Skeletal muscle tissue (tissue), 4 donors: ENCODE measurements around the gene MPRIP. TPM values are rescaled to one million over a fixed set of nuclear protein-coding genes. Genes with fewer than 3 reads are reported as not detected.

ENCODE experiments used
- H3K27ac ChIP-seq: one replicate; pipeline ENCODE4 v1.7.0; 2013; ENCODE audit warnings: mild to moderate bottlenecking, low read depth, low read length, inconsistent platforms
- H3K27me3 ChIP-seq, 3 donors: one replicate each; pipeline ENCODE4 v1.7.0; 2013; ENCODE audit warnings: low read length in 3 of 3; ENCODE audit not compliant: control insufficient read depth in 3 of 3, insufficient read depth in 3 of 3
- H3K36me3 ChIP-seq, 3 donors: one replicate each; pipeline ENCODE4 v1.7.0; 2013; ENCODE audit warnings: low read length in 3 of 3; ENCODE audit not compliant: control insufficient read depth in 3 of 3, insufficient read depth in 3 of 3
- H3K4me1 ChIP-seq, 3 donors: one replicate each; pipeline ENCODE4 v1.7.0; 2013; ENCODE audit warnings: low read length in 3 of 3, mild to moderate bottlenecking in 3 of 3; ENCODE audit not compliant: control insufficient read depth in 3 of 3, insufficient read depth in 3 of 3
- H3K4me3 ChIP-seq, 3 donors: one replicate each; pipeline ENCODE4 v1.7.0; 2013; ENCODE audit warnings: low read length in 3 of 3
- H3K9ac ChIP-seq, 3 donors: one replicate each; pipeline ENCODE4 v1.7.0; 2013; ENCODE audit warnings: low read length in 3 of 3, mild to moderate bottlenecking in 3 of 3, moderate library complexity in 2 of 3, low read depth in 1 of 3
- H3K9me3 ChIP-seq, 3 donors: one replicate each; pipeline ENCODE4 v1.7.0; 2013; ENCODE audit warnings: low read length in 3 of 3; ENCODE audit not compliant: control insufficient read depth in 3 of 3
- total RNA-seq: library from RNA; depleted of rRNA; stranded (reverse); fragments of >200 nt; gene quantifications from one replicate; pipeline ENCODE4 v1.2.3, GENCODE V29; 2014
- donor health status: Osteomylitis.

The MPRIP gene
- total RNA-seq, 1 donor from 2014 or later: 79.3 TPM

DNA sequence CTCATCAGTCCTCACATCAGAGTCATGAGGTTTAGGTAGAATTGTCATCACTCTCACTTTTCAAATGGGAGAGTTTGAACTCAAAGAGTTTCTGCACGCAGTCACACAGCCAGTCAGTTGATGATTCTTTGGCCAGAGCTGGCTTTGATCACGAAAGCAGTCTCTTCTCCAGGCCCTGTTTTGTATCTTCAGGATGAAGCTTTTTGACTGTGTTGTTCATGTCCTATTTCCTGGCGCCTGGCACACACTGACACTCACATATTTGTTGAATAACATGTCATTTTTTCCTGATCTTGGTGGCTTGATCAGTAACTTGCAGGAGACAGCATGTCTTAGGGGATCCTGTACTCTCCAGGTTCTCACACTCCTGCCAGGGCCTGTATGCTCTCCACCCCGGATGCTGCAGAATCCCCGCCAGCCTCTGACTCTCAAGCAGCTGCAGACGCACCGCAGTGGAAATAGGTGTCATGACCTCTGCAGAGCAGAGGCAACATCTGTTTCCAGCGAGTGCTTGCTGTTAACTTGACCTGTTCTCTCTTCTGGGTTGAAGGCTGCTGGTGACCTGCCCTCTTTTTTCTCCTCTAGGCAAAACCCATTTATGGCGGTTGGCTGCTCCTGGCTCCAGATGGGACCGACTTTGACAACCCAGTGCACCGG, 33.0 kb downstream of the MPRIP start:
- no peaks in the 10 kb centered on the region for H3K9me3 ChIP-seq
- H3K36me3 ChIP-seq: peaks cover 11 to 29% (median 11%) of the 10 kb centered on the region in 3 donors
- H3K9ac ChIP-seq: peak overlapping the region in 1 of 3 donors; percentile 18
- peaks cover 73 to 96% (median 90%) of the 10 kb centered on the region in 3 donors for H3K4me1 ChIP-seq
- no peaks in the 10 kb centered on the region for H3K27me3 ChIP-seq
- H3K4me3 ChIP-seq: no peak overlapping the region
- H3K27ac ChIP-seq: peak overlapping the region; percentile 23

DNA sequence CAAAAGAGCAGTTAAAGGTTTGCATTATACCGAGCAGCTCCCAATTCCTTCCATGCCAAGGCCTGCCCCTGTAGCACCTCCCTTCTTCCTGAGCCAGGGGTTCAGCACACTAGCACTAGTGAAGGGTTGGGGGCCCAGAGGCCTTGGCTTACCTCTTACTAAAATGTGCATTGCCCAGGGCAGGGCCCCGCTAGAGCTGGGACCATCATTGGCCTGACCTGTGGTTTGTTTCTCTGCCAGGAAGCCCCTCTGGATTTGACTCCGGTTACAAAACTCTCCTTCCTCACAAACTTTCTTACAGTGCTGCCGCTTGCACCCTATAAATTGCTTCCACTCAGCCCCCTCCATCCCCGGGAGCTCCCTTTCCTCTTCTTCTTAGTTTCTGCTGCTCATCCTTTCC, 33.8 kb downstream of the MPRIP start:
- no peaks in the 10 kb centered on the region for H3K9me3 ChIP-seq
- peaks cover 76 to 98% (median 94%) of the 10 kb centered on the region in 3 donors for H3K4me1 ChIP-seq
- peak overlapping the region; percentile 23 for H3K27ac ChIP-seq
- H3K4me3 ChIP-seq: no peak overlapping the region
- H3K27me3 ChIP-seq: no peaks in the 10 kb centered on the region
- no peak overlapping the region for H3K9ac ChIP-seq
- H3K36me3 ChIP-seq: peaks cover 11 to 29% (median 11%) of the 10 kb centered on the region in 3 donors

DNA sequence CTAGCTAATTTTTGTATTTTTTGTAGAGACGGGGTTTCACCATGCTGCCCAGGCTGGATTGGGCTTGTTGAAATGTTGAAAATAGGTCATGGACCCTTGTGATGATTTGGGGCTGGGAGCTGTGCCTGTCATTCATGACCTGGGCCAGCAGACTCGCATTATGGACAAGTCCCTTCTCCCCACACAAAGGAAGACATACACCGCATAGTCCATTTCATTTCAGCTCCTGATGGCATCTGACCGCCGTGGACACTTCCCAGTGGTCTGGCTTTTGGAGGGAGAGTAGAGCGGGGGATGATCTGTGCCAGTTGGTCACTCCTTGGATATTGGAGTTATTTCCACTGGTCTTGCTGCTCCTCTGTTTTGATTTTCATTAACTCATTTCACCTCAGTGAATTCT, 34.8 kb downstream of the MPRIP start:
- H3K9ac ChIP-seq: no peak overlapping the region
- no peaks in the 10 kb centered on the region for H3K9me3 ChIP-seq
- no peaks in the 10 kb centered on the region for H3K27me3 ChIP-seq
- peaks cover 11 to 25% (median 11%) of the 10 kb centered on the region in 3 donors for H3K36me3 ChIP-seq
- H3K4me1 ChIP-seq: peaks cover 69 to 94% (median 93%) of the 10 kb centered on the region in 3 donors
- H3K4me3 ChIP-seq: no peak overlapping the region
- H3K27ac ChIP-seq: no peak overlapping the region

DNA sequence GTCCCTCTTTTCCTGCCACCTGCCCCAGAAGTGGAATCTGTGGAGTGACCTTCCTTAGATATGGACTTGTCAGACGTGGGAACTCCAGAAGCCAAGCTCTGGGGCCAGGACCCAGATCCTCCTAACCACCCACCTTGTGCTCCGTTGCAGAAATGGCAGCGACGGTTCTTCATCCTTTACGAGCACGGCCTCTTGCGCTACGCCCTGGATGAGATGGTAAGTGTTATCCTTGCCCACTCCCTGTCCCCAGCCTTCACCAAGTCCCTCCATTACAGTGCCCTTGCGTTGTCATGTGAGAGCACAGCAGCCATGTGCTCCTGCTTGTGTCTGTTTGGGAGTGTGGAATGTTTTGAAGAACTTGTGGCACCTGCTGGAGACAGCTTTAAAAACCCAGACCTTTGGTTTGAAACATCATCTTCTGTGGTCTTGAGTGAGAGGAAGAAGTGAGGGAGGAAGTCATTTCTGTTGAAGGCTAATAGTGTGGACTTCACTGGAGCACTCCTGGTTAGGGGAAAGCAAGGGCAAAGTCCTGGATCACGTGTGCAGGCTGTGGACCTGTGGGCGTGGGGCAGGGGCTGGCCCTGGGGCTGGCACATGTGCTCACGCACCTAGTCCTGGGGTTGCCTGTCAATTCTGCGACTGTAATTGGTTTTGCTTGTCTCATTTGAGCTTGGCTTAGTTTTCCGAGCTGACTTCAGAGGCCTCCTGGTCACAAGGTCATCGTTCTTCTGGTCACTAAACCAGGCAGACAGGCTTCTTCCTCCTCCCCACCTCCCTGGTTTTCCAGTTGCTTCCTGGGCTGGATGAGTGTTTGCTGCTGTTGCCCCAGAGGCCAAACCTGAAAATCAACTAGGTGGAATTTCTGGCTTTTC, 35.8 kb downstream of the MPRIP start:
- Histone ChIP-seq H3K27me3 (no peaks in the 10 kb centered on the region), H3K9me3 (no peaks in the 10 kb centered on the region), H3K4me3 (no peak overlapping the region), H3K9ac (no peak overlapping the region), H3K4me1 (peaks cover 63 to 84% (median 83%) of the 10 kb centered on the region in 3 donors), H3K36me3 (peaks cover 16 to 25% (median 17%) of the 10 kb centered on the region in 3 donors), H3K27ac (no peak overlapping the region)

DNA sequence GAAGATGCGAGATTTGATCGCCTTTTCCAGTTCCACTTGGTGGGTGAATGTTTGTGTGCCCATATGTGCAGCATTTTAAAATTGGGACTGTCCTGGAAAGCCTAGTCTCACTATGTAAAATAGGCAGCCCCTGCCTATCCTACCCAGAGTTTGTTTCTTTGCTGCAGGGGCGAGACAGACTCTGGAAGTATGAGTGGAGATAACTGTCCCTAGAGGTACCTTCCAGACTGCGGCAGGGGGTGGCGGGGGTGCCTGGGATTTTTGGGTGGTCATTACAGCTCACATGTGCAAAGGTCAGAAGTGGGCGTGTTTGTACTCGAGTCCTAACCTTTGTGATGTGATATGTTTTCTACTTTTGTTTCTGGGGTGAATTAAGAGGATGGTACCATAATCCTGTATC, 36.6 kb downstream of the MPRIP start:
- Histone ChIP-seq H3K9me3 (no peaks in the 10 kb centered on the region), H3K4me1 (peaks cover 55 to 79% (median 76%) of the 10 kb centered on the region in 3 donors), H3K9ac (peak overlapping the region in 1 of 3 donors; percentile 60), H3K4me3 (no peak overlapping the region), H3K27ac (no peak overlapping the region), H3K27me3 (no peaks in the 10 kb centered on the region), H3K36me3 (peaks cover 14 to 27% (median 17%) of the 10 kb centered on the region in 3 donors)

DNA sequence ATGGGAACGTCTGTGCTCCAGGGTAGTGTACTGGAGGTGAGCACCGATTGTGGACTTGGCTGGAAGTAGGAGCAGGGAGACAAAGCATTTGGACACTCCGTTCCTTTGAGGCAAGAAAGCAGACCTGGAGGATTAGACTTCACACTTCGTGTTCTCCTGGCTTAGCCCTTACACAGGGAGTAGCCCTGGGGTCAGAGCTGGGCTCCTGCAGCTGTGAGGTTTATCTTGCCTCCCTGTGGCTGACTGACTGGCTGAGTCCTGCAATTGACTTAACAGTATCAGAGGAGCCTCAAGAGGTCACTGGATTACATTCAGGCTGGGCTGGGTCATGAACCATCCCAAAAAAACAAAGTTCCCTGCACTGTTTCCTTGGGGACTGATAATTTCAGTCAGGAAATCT, 37.1 kb downstream of the MPRIP start:
- Histone ChIP-seq H3K9me3 (no peaks in the 10 kb centered on the region), H3K4me1 (peaks cover 54 to 79% (median 75%) of the 10 kb centered on the region in 3 donors), H3K9ac (peak overlapping the region in 1 of 3 donors; percentile 60), H3K27ac (peak overlapping the region; percentile 25), H3K36me3 (peaks cover 17 to 31% (median 22%) of the 10 kb centered on the region in 3 donors), H3K4me3 (no peak overlapping the region), H3K27me3 (no peaks in the 10 kb centered on the region)

DNA sequence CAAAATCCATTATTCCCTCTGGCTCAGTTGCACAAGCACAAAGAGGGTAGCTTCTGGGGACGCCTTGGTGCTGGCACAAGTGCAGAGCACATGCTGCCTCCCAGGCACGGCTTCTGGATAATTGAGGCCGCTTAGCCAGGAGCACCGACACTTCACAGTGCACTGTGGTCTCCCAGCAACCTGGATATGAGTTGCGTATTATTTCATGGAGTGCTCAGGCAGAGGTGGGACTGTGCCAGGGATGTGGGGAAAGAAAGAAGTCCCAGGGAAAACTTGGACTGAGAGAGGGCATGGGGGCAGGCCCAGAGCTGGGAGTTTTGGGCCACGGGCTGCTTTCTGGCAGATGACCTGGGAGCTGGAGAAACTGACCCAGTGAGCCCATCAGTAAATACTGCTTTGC, 37.5 kb downstream of the MPRIP start:
- H3K27ac ChIP-seq: peak overlapping the region; percentile 25

DNA sequence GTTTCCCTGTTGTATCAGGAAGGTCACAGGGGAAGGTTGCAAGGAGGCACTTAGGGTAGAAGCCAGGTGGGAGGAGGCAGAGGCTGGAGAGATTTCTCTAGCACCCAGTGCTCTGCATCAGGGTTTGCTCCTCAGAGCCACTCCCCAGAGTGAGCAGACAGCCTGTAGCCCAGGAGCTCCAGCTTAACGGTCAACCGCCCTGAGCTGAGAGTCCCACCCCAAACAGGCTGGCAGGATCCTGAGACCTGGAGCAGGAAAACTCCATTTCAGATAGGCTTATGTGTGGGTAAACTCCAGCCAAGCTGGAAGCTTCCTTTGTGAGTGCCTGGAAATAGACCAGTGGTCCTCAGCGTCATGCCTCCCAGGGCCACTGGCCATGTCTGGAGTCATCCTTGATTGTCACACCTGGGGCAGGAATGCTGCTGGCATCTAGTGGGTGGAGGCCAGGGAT, 37.9 kb downstream of the MPRIP start:
- H3K4me1 ChIP-seq: peaks cover 49 to 79% (median 74%) of the 10 kb centered on the region in 3 donors
- no peaks in the 10 kb centered on the region for H3K27me3 ChIP-seq
- H3K4me3 ChIP-seq: peak overlapping the region in 1 of 3 donors; percentile 22
- H3K9me3 ChIP-seq: no peaks in the 10 kb centered on the region
- peak overlapping the region in 1 of 3 donors; percentile 60 for H3K9ac ChIP-seq
- H3K27ac ChIP-seq: peak overlapping the region; percentile 25
- peaks cover 22 to 33% (median 25%) of the 10 kb centered on the region in 3 donors for H3K36me3 ChIP-seq

More for the DNA sequence above, 37.5 kb downstream of the MPRIP start:
- Histone ChIP-seq H3K4me1 (peaks cover 54 to 79% (median 75%) of the 10 kb centered on the region in 3 donors), H3K27me3 (no peaks in the 10 kb centered on the region), H3K9me3 (no peaks in the 10 kb centered on the region), H3K36me3 (peaks cover 17 to 31% (median 25%) of the 10 kb centered on the region in 3 donors), H3K9ac (peak overlapping the region in 1 of 3 donors; percentile 60), H3K4me3 (peak overlapping the region in 1 of 3 donors; percentile 22)

DNA sequence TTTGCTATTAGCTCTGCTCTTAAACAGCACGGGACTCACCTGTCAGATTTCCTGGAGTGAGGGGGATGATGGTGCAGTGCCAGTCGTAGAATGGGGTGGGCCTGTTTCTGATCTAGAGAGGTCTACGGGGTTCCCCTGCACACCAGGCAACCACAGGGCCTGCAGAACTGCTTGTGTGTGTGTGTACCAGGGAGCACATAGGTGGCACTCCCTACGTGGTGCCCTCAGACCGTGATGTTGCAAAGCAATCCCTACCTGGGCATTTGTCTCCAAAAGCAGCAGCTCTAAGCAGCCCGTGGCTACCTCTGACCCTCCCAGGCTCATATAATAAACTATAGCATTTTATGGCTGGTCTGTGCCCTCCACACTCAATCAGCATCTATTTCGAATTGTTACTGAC, 38.5 kb downstream of the MPRIP start:
- peaks cover 22 to 32% (median 25%) of the 10 kb centered on the region in 3 donors for H3K36me3 ChIP-seq
- no peak overlapping the region for H3K27ac ChIP-seq
- no peak overlapping the region for H3K9ac ChIP-seq
- H3K4me1 ChIP-seq: peaks cover 43 to 74% (median 68%) of the 10 kb centered on the region in 3 donors
- no peak overlapping the region for H3K4me3 ChIP-seq
- no peaks in the 10 kb centered on the region for H3K9me3 ChIP-seq
- no peaks in the 10 kb centered on the region for H3K27me3 ChIP-seq
